CD14-positive monocyte (primary cell): Measurements from ENCODE around the gene GPC6. TPM values are rescaled to one million over a fixed set of nuclear protein-coding genes. Genes with fewer than 3 reads are reported as not detected.

ENCODE experiments used
- DNase-seq, 3 donors: peaks; one replicate each; pipeline ENCODE4 v3.0.0-alpha.2; 2011 to 2022
- H2AFZ ChIP-seq: 2 replicates; pipeline ENCODE4 v1.6.0; 2012; ENCODE audit warnings: mild to moderate bottlenecking, low read depth, low read length, inconsistent platforms; ENCODE audit not compliant: insufficient read depth, poor library complexity, severe bottlenecking
- H3K27ac ChIP-seq, 2 donors: 1 replicate in 1 of 2; 2 replicates in 1 of 2; pipeline ENCODE4 v1.5.1; 2012 to 2013; ENCODE audit warnings: low read length in 2 of 2, control low read depth in 1 of 2, inconsistent platforms in 1 of 2, low read depth in 1 of 2, mild to moderate bottlenecking in 1 of 2
- H3K27me3 ChIP-seq, 2 donors: one replicate each; pipeline versions ENCODE4 v1.6.0 to v1.6.1; 2011 to 2013; ENCODE audit warnings: low read length in 2 of 2; ENCODE audit not compliant: control insufficient read depth in 2 of 2, insufficient read depth in 2 of 2
- H3K36me3 ChIP-seq, 2 donors: replicated peaks in 1 of 2; 1 replicate in 1 of 2; 2 replicates in 1 of 2; pipeline versions ENCODE4 v1.5.1 to v1.6.1; 2012 to 2013; ENCODE audit warnings: low read length in 2 of 2, control low read depth in 1 of 2, inconsistent platforms in 1 of 2, mild to moderate bottlenecking in 1 of 2; ENCODE audit not compliant: insufficient read depth in 2 of 2, control insufficient read depth in 1 of 2
- H3K4me1 ChIP-seq, 2 donors: 1 replicate in 1 of 2; 2 replicates in 1 of 2; pipeline versions ENCODE4 v1.5.1 to v1.6.1; 2012 to 2013; ENCODE audit warnings: low read length in 2 of 2, control low read depth in 1 of 2, inconsistent platforms in 1 of 2, mild to moderate bottlenecking in 1 of 2, moderate library complexity in 1 of 2; ENCODE audit not compliant: insufficient read depth in 2 of 2, control insufficient read depth in 1 of 2
- H3K4me2 ChIP-seq: replicated peaks from 2 replicates; pipeline ENCODE3; 2012; ENCODE audit warnings: low read length, moderate library complexity, mild to moderate bottlenecking; ENCODE audit not compliant: poor library complexity, severe bottlenecking; ENCODE audit errors: extremely low read depth
- H3K4me3 ChIP-seq, 3 experiments: fragments of 200-600 bp in 1 of 3; sonication (generic) in 1 of 3; replicated peaks in 1 of 3; 1 replicate in 2 of 3; 2 replicates in 1 of 3; pipeline ENCODE4 v1.5.1; 2011 to 2013; ENCODE audit warnings: low read length in 3 of 3, mild to moderate bottlenecking in 3 of 3, control low read depth in 2 of 3, low read depth in 2 of 3, inconsistent platforms in 1 of 3, moderate library complexity in 1 of 3
- H3K79me2 ChIP-seq: 2 replicates; pipeline ENCODE4 v1.6.0; 2012; ENCODE audit warnings: mild to moderate bottlenecking, control low read depth, inconsistent platforms, low read length, moderate library complexity; ENCODE audit not compliant: insufficient read depth
- H3K9ac ChIP-seq: 2 replicates; pipeline ENCODE4 v1.6.0; 2017; ENCODE audit warnings: low read length, mild to moderate bottlenecking; ENCODE audit not compliant: insufficient read depth, poor library complexity, severe bottlenecking
- H3K9me3 ChIP-seq, 2 donors: replicated peaks in 1 of 2; 1 replicate in 1 of 2; 2 replicates in 1 of 2; pipeline versions ENCODE4 v1.5.1 to v1.6.1; 2012 to 2013; ENCODE audit warnings: low read length in 2 of 2, control low read depth in 1 of 2; ENCODE audit not compliant: control insufficient read depth in 1 of 2, insufficient read depth in 1 of 2
- H4K20me1 ChIP-seq: 2 replicates; pipeline ENCODE4 v1.6.0; 2012; ENCODE audit warnings: mild to moderate bottlenecking, low read length, control low read depth, moderate library complexity; ENCODE audit not compliant: insufficient read depth
- H3K27ac Mint-ChIP-seq, 7 donors: one replicate each; pipeline ENCODE4 v1.8.0; 2020; ENCODE audit warnings: mild to moderate bottlenecking in 7 of 7, mixed read lengths in 7 of 7, moderate library complexity in 6 of 7, inconsistent platforms in 2 of 7
- H3K27me3 Mint-ChIP-seq, 3 donors: one replicate each; pipeline ENCODE4 v1.8.0; 2021 to 2022; ENCODE audit warnings: low read depth in 3 of 3, mild to moderate bottlenecking in 3 of 3, mixed read lengths in 3 of 3, moderate library complexity in 3 of 3, inconsistent platforms in 1 of 3
- H3K36me3 Mint-ChIP-seq, 2 donors: one replicate each; pipeline ENCODE4 v1.8.0; 2020; ENCODE audit warnings: mixed read lengths in 2 of 2, inconsistent platforms in 1 of 2, mild to moderate bottlenecking in 1 of 2
- H3K4me1 Mint-ChIP-seq: one replicate; pipeline ENCODE4 v1.8.0; 2020; ENCODE audit warnings: mild to moderate bottlenecking, mixed read lengths
- H3K4me3 Mint-ChIP-seq, 2 donors: one replicate each; pipeline ENCODE4 v1.8.0; 2020; ENCODE audit warnings: mild to moderate bottlenecking in 2 of 2, mixed read lengths in 2 of 2, moderate library complexity in 1 of 2
- H3K9me3 Mint-ChIP-seq, 7 donors: one replicate each; pipeline ENCODE4 v1.8.0; 2020 to 2022; ENCODE audit warnings: mixed read lengths in 7 of 7, mild to moderate bottlenecking in 6 of 7, moderate library complexity in 6 of 7, inconsistent platforms in 2 of 7
- WGBS: methylation state at CpG from one replicate; pipeline ENCODE4 v1.1.5; 2013; ENCODE audit warnings: missing lambda C conversion rate; ENCODE audit not compliant: insufficient coverage; 5-methylcytosine and 5-hydroxymethylcytosine counted together
- intact Hi-C, 2 donors: fragments of 100-400 bp; cut with micrococcal nuclease; formaldehyde crosslinking; loops; one replicate each; pipeline versions ENCODE4 v1.15.0 to v1.15.1; 2023
- polyA plus RNA-seq, 3 donors: library from polyadenylated mRNA; depleted of rRNA in 1 of 3; unstranded in 2 of 3; stranded (reverse) in 1 of 3; fragments of 300-500 nt in 2 of 3; fragments of >200 nt in 1 of 3; fragmentation: Illumina TruSeq in 2 of 3; gene quantifications; 1 replicate in 2 of 3; 2 replicates in 1 of 3; pipeline ENCODE4 v1.2.3, GENCODE V29; 2012 to 2021
- TF ChIP-seq, protein P1 (sequence below): fragments of 200-600 bp; IDR thresholded peaks from one replicate; pipeline ENCODE4 v1.8.0; 2022; ENCODE audit warnings: antibody characterized with exemption, mild to moderate bottlenecking

GPC6 gene
- polyA plus RNA-seq, 3 donors, result not detected

DNA sequence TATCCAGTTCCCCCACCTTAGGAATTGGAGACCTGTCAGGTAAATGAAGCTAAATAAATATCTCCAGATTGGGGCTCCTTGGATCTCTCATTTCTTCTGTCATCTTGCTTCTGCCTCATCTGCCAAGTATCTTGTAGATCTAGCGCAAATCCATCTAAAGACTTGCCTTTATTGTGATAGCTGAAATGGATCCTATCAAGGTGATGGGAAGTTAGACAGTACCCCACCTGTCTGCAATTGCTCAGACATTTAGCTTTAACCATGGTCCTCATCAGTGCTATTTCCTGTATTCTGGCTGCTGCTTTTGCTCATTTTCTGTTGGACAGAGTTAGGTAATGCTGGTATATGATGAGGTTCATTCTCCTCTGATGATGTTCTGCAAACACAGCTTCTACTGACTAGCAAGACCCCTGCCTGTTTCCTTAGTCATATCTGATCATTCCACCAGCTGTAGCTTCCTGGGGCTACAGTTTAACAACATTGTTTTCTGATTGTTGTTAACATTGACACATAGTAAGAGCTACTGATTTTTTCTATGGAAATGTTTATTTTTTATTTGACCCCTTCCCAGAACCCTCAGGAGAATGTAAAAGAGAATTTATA, 912.9 kb downstream of the GPC6 start:
- H3K27me3 Mint-ChIP-seq, result peaks cover 0 to 3% (median 0%) of the 10 kb centered on the region in 3 donors
- H3K4me3 ChIP-seq, result no peak overlapping the region
- H3K36me3 Mint-ChIP-seq, result no peaks in the 10 kb centered on the region
- H3K4me2 ChIP-seq, result no peak overlapping the region
- no CpG with 5 or more reads among the region's 1 CpG for WGBS
- TF ChIP-seq, protein P1, sequence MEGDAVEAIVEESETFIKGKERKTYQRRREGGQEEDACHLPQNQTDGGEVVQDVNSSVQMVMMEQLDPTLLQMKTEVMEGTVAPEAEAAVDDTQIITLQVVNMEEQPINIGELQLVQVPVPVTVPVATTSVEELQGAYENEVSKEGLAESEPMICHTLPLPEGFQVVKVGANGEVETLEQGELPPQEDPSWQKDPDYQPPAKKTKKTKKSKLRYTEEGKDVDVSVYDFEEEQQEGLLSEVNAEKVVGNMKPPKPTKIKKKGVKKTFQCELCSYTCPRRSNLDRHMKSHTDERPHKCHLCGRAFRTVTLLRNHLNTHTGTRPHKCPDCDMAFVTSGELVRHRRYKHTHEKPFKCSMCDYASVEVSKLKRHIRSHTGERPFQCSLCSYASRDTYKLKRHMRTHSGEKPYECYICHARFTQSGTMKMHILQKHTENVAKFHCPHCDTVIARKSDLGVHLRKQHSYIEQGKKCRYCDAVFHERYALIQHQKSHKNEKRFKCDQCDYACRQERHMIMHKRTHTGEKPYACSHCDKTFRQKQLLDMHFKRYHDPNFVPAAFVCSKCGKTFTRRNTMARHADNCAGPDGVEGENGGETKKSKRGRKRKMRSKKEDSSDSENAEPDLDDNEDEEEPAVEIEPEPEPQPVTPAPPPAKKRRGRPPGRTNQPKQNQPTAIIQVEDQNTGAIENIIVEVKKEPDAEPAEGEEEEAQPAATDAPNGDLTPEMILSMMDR, result no peak
- DNase-seq, result no peak
- no peaks in the 10 kb centered on the region for H3K27me3 ChIP-seq
- no peaks in the 10 kb centered on the region for H3K4me1 Mint-ChIP-seq
- no peak overlapping the region for H3K4me3 Mint-ChIP-seq
- H3K9me3 ChIP-seq, result no peaks in the 10 kb centered on the region
- H3K27ac Mint-ChIP-seq, result no peak overlapping the region
- H3K9me3 Mint-ChIP-seq, result peaks cover 0 to 6% (median 2%) of the 10 kb centered on the region in 7 donors
- intact Hi-C loops, result no loop called here
- no peaks in the 10 kb centered on the region for H4K20me1 ChIP-seq
- H3K36me3 ChIP-seq, result no peaks in the 10 kb centered on the region
- no peak overlapping the region for H2AFZ ChIP-seq
- no peak overlapping the region for H3K9ac ChIP-seq
- H3K4me1 ChIP-seq, result no peaks in the 10 kb centered on the region
- no peak overlapping the region for H3K27ac ChIP-seq
- H3K79me2 ChIP-seq, result no peaks in the 10 kb centered on the region

DNA sequence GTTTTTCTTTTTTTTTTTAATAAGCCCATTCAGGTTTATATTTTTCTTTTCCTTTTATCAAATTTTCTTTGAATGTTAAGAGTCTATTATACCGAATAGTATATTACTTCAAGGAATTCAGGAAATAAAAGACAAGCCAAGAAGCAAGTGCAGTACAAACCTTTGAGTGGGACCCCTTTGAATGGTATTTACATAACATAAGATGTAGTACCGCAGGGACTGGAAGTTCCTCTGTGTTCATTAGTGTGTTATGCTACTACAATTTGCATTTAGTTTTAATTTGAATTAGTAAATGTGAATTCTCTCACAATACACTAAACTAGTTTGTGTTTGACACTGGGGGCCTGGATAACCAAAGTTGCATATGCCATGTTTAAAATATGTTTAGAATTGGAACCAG, 913.4 kb downstream of the GPC6 start:
- WGBS, result no CpG with 5 or more reads among the region's 2 CpGs

More for the DNA sequence above, 913.4 kb downstream of the GPC6 start:
- Mint-ChIP-seq H3K27me3 (peaks cover 0 to 1% (median 0%) of the 10 kb centered on the region in 3 donors), H3K4me1 (no peaks in the 10 kb centered on the region), H3K36me3 (no peaks in the 10 kb centered on the region), H3K4me3 (no peak overlapping the region), H3K27ac (no peak overlapping the region), H3K9me3 (peaks cover 0 to 6% (median 2%) of the 10 kb centered on the region in 7 donors)
- H3K27ac ChIP-seq, result no peak overlapping the region
- no peaks in the 10 kb centered on the region for H3K79me2 ChIP-seq
- H4K20me1 ChIP-seq, result no peaks in the 10 kb centered on the region
- no peak for DNase-seq
- no peaks in the 10 kb centered on the region for H3K36me3 ChIP-seq
- no peaks in the 10 kb centered on the region for H3K4me1 ChIP-seq
- H3K27me3 ChIP-seq, result no peaks in the 10 kb centered on the region
- no peak overlapping the region for H3K4me2 ChIP-seq
- no peak overlapping the region for H3K4me3 ChIP-seq
- H2AFZ ChIP-seq, result no peak overlapping the region
- intact Hi-C loops, result no loop called here
- TF ChIP-seq, protein P1, result no peak
- no peak overlapping the region for H3K9ac ChIP-seq
- no peaks in the 10 kb centered on the region for H3K9me3 ChIP-seq
